Fibroblast of lung (primary cell): Measurements from ENCODE around the gene NAA80. TPM values are rescaled to one million over a fixed set of nuclear protein-coding genes. Genes with fewer than 3 reads are reported as not detected.

Experiments used
- DNase-seq, 2 donors: peaks; one replicate each; pipeline versions ENCODE4 v3.0.0 to v3.0.0-alpha.2; 2010; ENCODE audit warnings: low read depth in 2 of 2
- H2AFZ ChIP-seq: 2 replicates; pipeline ENCODE4 v1.5.1; 2012; ENCODE audit warnings: low read length, control low read depth, inconsistent platforms
- H3K27ac ChIP-seq: 2 replicates; pipeline ENCODE4 v1.5.1; 2011; ENCODE audit warnings: low read length, control low read depth; ENCODE audit not compliant: insufficient read depth
- H3K27me3 ChIP-seq: 2 replicates; pipeline ENCODE4 v1.5.1; 2011; ENCODE audit warnings: mild to moderate bottlenecking, low read length; ENCODE audit not compliant: control insufficient read depth, insufficient read depth
- H3K36me3 ChIP-seq: 2 replicates; pipeline ENCODE4 v1.5.1; 2011; ENCODE audit warnings: low read length; ENCODE audit not compliant: control insufficient read depth, insufficient read depth
- H3K4me1 ChIP-seq: 2 replicates; pipeline ENCODE4 v1.5.1; 2011; ENCODE audit warnings: low read length; ENCODE audit not compliant: control insufficient read depth, insufficient read depth; ENCODE audit errors: extremely low read depth
- H3K4me2 ChIP-seq: 2 replicates; pipeline ENCODE4 v1.5.1; 2011; ENCODE audit warnings: low read length, control low read depth; ENCODE audit not compliant: insufficient read depth; ENCODE audit errors: extremely low read depth
- H3K4me3 ChIP-seq, 4 experiments: fragments of 200-600 bp in 1 of 4; sonication (generic) in 1 of 4; replicated peaks in 1 of 4; 2 replicates each; pipeline ENCODE4 v1.5.1; 2011 to 2016; ENCODE audit warnings: low read length in 4 of 4, low read depth in 3 of 4, mild to moderate bottlenecking in 3 of 4, control low read depth in 2 of 4, inconsistent platforms in 1 of 4, mixed read lengths in 1 of 4; ENCODE audit not compliant: insufficient read depth in 1 of 4; ENCODE audit errors: control extremely low read depth in 1 of 4
- H3K79me2 ChIP-seq: 2 replicates; pipeline ENCODE4 v1.5.1; 2012; ENCODE audit warnings: mild to moderate bottlenecking, low read length, inconsistent platforms; ENCODE audit not compliant: control insufficient read depth, insufficient read depth
- H3K9ac ChIP-seq: 2 replicates; pipeline ENCODE4 v1.5.1; 2011; ENCODE audit warnings: mild to moderate bottlenecking, low read length, control low read depth; ENCODE audit not compliant: insufficient read depth
- H3K9me3 ChIP-seq: 2 replicates; pipeline ENCODE4 v1.5.1; 2012; ENCODE audit warnings: low read depth, low read length; ENCODE audit not compliant: control insufficient read depth, insufficient read depth
- H4K20me1 ChIP-seq: 2 replicates; pipeline ENCODE4 v1.5.1; 2011; ENCODE audit warnings: low read length; ENCODE audit not compliant: control insufficient read depth, insufficient read depth; ENCODE audit errors: extremely low read depth
- CTCF ChIP-seq, 2 donors: IDR thresholded peaks in 1 of 2; conservative IDR thresholded peaks in 1 of 2; 1 replicate in 1 of 2; 2 replicates in 1 of 2; pipeline ENCODE4 v1.5.1; 2011 to 2012; ENCODE audit warnings: low read length in 2 of 2, control low read depth in 1 of 2, inconsistent platforms in 1 of 2, low read depth in 1 of 2, mild to moderate bottlenecking in 1 of 2
- EZH2 ChIP-seq: IDR thresholded peaks from 2 replicates; pipeline ENCODE4 v1.5.1; 2012; ENCODE audit warnings: low read length, control low read depth, mild to moderate bottlenecking; ENCODE audit errors: missing control alignments
- polyA plus RNA-seq, 2 donors: library from polyadenylated mRNA; depleted of rRNA in 1 of 2; stranded (reverse) in 1 of 2; unstranded in 1 of 2; fragments of >200 nt; gene quantifications; 2 replicates each; pipeline ENCODE4 v1.2.1, GENCODE V29; 2011 to 2012; ENCODE audit warnings: missing spikeins in 1 of 2
- total RNA-seq: library from RNA; depleted of rRNA; stranded (reverse); fragments of >200 nt; gene quantifications from 2 replicates; pipeline ENCODE4 v1.2.1, GENCODE V29; 2014

Gene NAA80
- total and polyA plus RNA-seq, 2 donors (not counting 1 experiment from before 2014, with no cell fraction given): 3.1 to 3.8 TPM

GRCh38 chr3:50267280-50267913 lies 31.8 kb downstream of the NAA80 start:
- Histone ChIP-seq H3K9me3 (no peaks in the 10 kb centered on the region), H4K20me1 (no peaks in the 10 kb centered on the region), H3K4me3 (peak overlapping the region; percentile 46 to 64 (median 55)), H2AFZ (peak overlapping the region; percentile 43), H3K79me2 (no peaks in the 10 kb centered on the region), H3K27me3 (no peaks in the 10 kb centered on the region), H3K4me2 (peak overlapping the region; percentile 73), H3K9ac (peak overlapping the region; percentile 45), H3K27ac (no peak overlapping the region), H3K36me3 (peaks cover 2% of the 10 kb centered on the region), H3K4me1 (peaks cover 60% of the 10 kb centered on the region)
- DNase-seq: peak in 1 of 2 donors; percentile 28
- TF ChIP-seq CTCF (conservative IDR thresholded peaks at IDR 0.05 in 1 of 2, IDR thresholded peaks at IDR 0.05 in 1 of 2; ENCODE audit: low read depth in 1 of 2, low read length in 2 of 2) (no peak), EZH2 (no peak)

- no peaks in the 10 kb centered on the region for H3K79me2 ChIP-seq
- H3K36me3 ChIP-seq: peaks cover 2% of the 10 kb centered on the region
- TF ChIP-seq CTCF (conservative IDR thresholded peaks at IDR 0.05 in 1 of 2, IDR thresholded peaks at IDR 0.05 in 1 of 2; ENCODE audit: low read depth in 1 of 2, low read length in 2 of 2): no peak
- TF ChIP-seq EZH2: no peak
- H3K9ac ChIP-seq: peak overlapping the region; percentile 45
- H3K27me3 ChIP-seq: no peaks in the 10 kb centered on the region
- peaks cover 60% of the 10 kb centered on the region for H3K4me1 ChIP-seq
- H3K27ac ChIP-seq: no peak overlapping the region
- H3K4me3 ChIP-seq: peak overlapping the region; percentile 16 to 64 (median 50)
- no peaks in the 10 kb centered on the region for H3K9me3 ChIP-seq
- H2AFZ ChIP-seq: no peak overlapping the region
- no peaks in the 10 kb centered on the region for H4K20me1 ChIP-seq
- H3K4me2 ChIP-seq: peak overlapping the region; percentile 72
- no peak for DNase-seq
These were observed 32.4 kb downstream of the NAA80 start for GRCh38 chr3:50266836-50267235.

GRCh38 chr3:50266017-50266416 lies 33.2 kb downstream of the NAA80 start:
- DNase-seq: no peak
- no peak for TF ChIP-seq CTCF (conservative IDR thresholded peaks at IDR 0.05 in 1 of 2, IDR thresholded peaks at IDR 0.05 in 1 of 2; ENCODE audit: low read depth in 1 of 2, low read length in 2 of 2)
- TF ChIP-seq EZH2: no peak
- H3K4me2 ChIP-seq: no peak overlapping the region
- no peak overlapping the region for H3K4me3 ChIP-seq
- peaks cover 59% of the 10 kb centered on the region for H3K4me1 ChIP-seq
- no peaks in the 10 kb centered on the region for H3K9me3 ChIP-seq
- no peaks in the 10 kb centered on the region for H4K20me1 ChIP-seq
- no peak overlapping the region for H2AFZ ChIP-seq
- no peaks in the 10 kb centered on the region for H3K79me2 ChIP-seq
- H3K9ac ChIP-seq: no peak overlapping the region
- no peak overlapping the region for H3K27ac ChIP-seq
- no peaks in the 10 kb centered on the region for H3K27me3 ChIP-seq
- peaks cover 2% of the 10 kb centered on the region for H3K36me3 ChIP-seq
